ENCODE data around the gene SAMM50. TPM values are rescaled to one million over a fixed set of nuclear protein-coding genes. Genes with fewer than 3 reads are reported as not detected.

The SAMM50 gene
- total RNA-seq, 1 experiment from 2014 or later, result 55.3 TPM

DNA sequence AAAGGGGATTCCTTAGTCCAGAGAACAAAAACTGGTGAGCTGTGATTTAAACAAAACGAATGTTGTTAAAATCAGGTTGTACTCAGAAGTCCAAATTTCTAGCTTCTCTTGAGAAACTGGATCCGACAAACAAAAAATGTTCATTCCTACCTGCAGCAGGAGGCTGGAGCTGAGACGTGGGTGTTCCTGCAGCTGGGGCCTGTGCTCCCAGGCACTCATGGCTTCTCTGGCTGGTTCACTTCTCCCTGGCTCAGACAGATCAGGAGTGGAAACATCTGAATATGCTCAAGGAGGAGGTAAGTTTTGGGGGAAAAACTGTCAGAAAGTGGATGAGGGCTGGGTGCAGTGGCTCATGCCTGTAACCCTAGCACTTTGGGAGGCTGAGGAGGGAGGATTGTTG lies 44.1 kb downstream of the SAMM50 start:
- CTCF ChIA-PET, result no interaction called here
- intact Hi-C loops (cut with micrococcal nuclease; ENCODE audit: unreplicated experiment), result no loop called here
- H3K36me3 Mint-ChIP-seq (ENCODE audit: insufficient read depth, unreplicated experiment), result peaks cover 8% of the 10 kb centered on the region

DNA sequence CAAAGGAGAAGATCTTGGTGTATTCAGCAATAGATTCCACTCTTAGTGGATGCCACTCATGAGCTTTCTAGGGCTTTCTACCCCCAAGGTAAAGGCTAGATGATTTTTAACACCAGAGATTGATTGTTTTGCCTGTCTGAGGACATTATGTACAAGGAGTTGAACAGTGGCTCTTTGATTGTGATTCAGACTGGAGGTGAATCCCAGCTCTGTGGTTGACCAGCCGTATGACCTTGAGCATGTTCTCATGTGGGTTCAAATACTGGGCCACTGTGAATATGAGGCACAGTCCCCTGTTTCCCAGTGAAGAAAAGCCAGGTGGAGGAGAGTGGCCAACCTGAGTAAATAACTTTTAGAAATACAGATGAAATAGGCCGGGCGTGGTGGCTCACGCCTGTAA lies 44.9 kb downstream of the SAMM50 start:
- Mint-ChIP-seq H3K4me3 (ENCODE audit: low read depth, unreplicated experiment) (no peak overlapping the region), H3K27me3 (ENCODE audit: unreplicated experiment) (no peaks in the 10 kb centered on the region), H3K27ac (ENCODE audit: unreplicated experiment) (no peak overlapping the region), H3K9me3 (ENCODE audit: low read depth, unreplicated experiment) (no peaks in the 10 kb centered on the region), H3K36me3 (ENCODE audit: insufficient read depth, unreplicated experiment) (peaks cover 5% of the 10 kb centered on the region), H3K4me1 (ENCODE audit: low read depth, unreplicated experiment) (no peaks in the 10 kb centered on the region)
- no peak for DNase-seq
- no TSS peak for BruUV-seq (replicated peaks)
- intact Hi-C loops (cut with micrococcal nuclease; ENCODE audit: unreplicated experiment), result no loop called here
- CTCF ChIA-PET, result interaction anchor here (0.6 kb wide), 1 partner anchor 98 kb away, joined by 4 read pairs; no protein-coding TSS in a partner anchor
- TF ChIP-seq, protein P1, sequence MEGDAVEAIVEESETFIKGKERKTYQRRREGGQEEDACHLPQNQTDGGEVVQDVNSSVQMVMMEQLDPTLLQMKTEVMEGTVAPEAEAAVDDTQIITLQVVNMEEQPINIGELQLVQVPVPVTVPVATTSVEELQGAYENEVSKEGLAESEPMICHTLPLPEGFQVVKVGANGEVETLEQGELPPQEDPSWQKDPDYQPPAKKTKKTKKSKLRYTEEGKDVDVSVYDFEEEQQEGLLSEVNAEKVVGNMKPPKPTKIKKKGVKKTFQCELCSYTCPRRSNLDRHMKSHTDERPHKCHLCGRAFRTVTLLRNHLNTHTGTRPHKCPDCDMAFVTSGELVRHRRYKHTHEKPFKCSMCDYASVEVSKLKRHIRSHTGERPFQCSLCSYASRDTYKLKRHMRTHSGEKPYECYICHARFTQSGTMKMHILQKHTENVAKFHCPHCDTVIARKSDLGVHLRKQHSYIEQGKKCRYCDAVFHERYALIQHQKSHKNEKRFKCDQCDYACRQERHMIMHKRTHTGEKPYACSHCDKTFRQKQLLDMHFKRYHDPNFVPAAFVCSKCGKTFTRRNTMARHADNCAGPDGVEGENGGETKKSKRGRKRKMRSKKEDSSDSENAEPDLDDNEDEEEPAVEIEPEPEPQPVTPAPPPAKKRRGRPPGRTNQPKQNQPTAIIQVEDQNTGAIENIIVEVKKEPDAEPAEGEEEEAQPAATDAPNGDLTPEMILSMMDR (IDR thresholded peaks at IDR 0.05; ENCODE audit: unreplicated experiment), result no peak

More for the DNA sequence above, 44.1 kb downstream of the SAMM50 start:
- TF ChIP-seq, protein P1 (IDR thresholded peaks at IDR 0.05; ENCODE audit: unreplicated experiment), result no peak
- H3K4me1 Mint-ChIP-seq (ENCODE audit: low read depth, unreplicated experiment), result no peaks in the 10 kb centered on the region
- no peak overlapping the region for H3K4me3 Mint-ChIP-seq (ENCODE audit: low read depth, unreplicated experiment)
- no TSS peak for BruUV-seq (replicated peaks)
- DNase-seq, result no peak
- H3K27me3 Mint-ChIP-seq (ENCODE audit: unreplicated experiment), result no peaks in the 10 kb centered on the region
- no peaks in the 10 kb centered on the region for H3K9me3 Mint-ChIP-seq (ENCODE audit: low read depth, unreplicated experiment)
- no peak overlapping the region for H3K27ac Mint-ChIP-seq (ENCODE audit: unreplicated experiment)

DNA sequence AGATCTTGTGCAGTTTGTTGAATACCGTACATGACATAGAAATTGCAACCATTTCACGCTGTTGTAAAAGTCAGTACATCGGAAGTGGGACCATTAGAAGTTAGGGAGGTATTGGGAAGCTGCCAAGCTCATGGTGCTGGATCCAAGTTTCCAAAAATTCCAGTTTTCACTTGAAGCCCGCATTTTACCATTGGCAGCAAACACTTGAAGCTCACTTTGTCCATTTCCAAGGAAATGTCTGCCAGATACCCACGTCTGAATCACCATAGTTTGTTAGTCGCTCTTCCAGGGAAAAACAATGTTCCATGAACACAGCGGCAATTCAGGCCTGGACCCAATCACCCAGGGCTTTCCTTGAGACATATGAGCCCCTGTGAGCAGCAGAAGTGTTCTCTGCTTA lies 46.3 kb downstream of the SAMM50 start:
- DNase-seq, result no peak
- no peak overlapping the region for H3K4me3 Mint-ChIP-seq (ENCODE audit: low read depth, unreplicated experiment)
- TF ChIP-seq, protein P1 (IDR thresholded peaks at IDR 0.05; ENCODE audit: unreplicated experiment), result no peak
- no peak overlapping the region for H3K27ac Mint-ChIP-seq (ENCODE audit: unreplicated experiment)
- CTCF ChIA-PET, result no interaction called here
- H3K4me1 Mint-ChIP-seq (ENCODE audit: low read depth, unreplicated experiment), result no peaks in the 10 kb centered on the region
- peaks cover 5% of the 10 kb centered on the region for H3K36me3 Mint-ChIP-seq (ENCODE audit: insufficient read depth, unreplicated experiment)
- intact Hi-C loops (cut with micrococcal nuclease; ENCODE audit: unreplicated experiment), result no loop called here
- no peaks in the 10 kb centered on the region for H3K9me3 Mint-ChIP-seq (ENCODE audit: low read depth, unreplicated experiment)
- H3K27me3 Mint-ChIP-seq (ENCODE audit: unreplicated experiment), result no peaks in the 10 kb centered on the region
- no TSS peak for BruUV-seq (replicated peaks)

DNA sequence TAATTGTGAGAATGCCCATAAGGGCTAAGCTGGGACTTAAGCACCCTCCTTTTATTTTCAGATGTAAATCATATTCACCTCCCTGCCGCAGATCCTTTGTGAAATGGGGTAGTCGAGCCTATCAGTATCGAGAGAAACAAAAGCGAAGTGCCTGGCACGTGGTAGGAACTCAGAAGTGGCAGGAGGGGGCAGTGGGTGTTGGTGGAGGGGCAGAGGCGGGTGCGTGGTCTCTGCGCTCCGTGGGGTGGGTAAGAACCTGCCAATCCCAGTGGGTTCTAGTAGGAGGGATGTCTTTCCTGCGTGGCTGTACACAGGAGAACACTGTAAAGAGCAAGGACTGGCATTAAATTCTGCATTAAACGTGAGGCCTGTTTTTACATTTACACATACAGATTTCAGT lies 47.1 kb downstream of the SAMM50 start:
- intact Hi-C loops (cut with micrococcal nuclease; ENCODE audit: unreplicated experiment), result no loop called here
- CTCF ChIA-PET, result no interaction called here
- no peaks in the 10 kb centered on the region for H3K9me3 Mint-ChIP-seq (ENCODE audit: low read depth, unreplicated experiment)

More for the DNA sequence above, 47.1 kb downstream of the SAMM50 start:
- BruUV-seq (replicated peaks), result no TSS peak
- peaks cover 5% of the 10 kb centered on the region for H3K36me3 Mint-ChIP-seq (ENCODE audit: insufficient read depth, unreplicated experiment)
- H3K27me3 Mint-ChIP-seq (ENCODE audit: unreplicated experiment), result no peaks in the 10 kb centered on the region
- no peaks in the 10 kb centered on the region for H3K4me1 Mint-ChIP-seq (ENCODE audit: low read depth, unreplicated experiment)
- no peak overlapping the region for H3K27ac Mint-ChIP-seq (ENCODE audit: unreplicated experiment)
- H3K4me3 Mint-ChIP-seq (ENCODE audit: low read depth, unreplicated experiment), result no peak overlapping the region
- no peak for DNase-seq
- TF ChIP-seq, protein P1 (IDR thresholded peaks at IDR 0.05; ENCODE audit: unreplicated experiment), result no peak
